HTR-8/SVneo (cell line): ENCODE results near the gene UBAP1.
"Not testable (repeated sequence)": the region's sequence is repeated elsewhere in the genome, so short reads cannot be mapped to it uniquely, and the experiment has no call there.

Source experiments
- DNase-seq: peaks from one replicate; pipeline ENCODE4 v3.0.0; 2011; ENCODE audit warnings: low spot score, mixed read lengths; ENCODE audit not compliant: insufficient read length
- FAIRE-seq: peaks from 2 replicates; lab custom pipeline; 2011; peaks lifted over from hg19 to GRCh38; lab: Jason Lieb, UNC

The UBAP1 gene

DNA sequence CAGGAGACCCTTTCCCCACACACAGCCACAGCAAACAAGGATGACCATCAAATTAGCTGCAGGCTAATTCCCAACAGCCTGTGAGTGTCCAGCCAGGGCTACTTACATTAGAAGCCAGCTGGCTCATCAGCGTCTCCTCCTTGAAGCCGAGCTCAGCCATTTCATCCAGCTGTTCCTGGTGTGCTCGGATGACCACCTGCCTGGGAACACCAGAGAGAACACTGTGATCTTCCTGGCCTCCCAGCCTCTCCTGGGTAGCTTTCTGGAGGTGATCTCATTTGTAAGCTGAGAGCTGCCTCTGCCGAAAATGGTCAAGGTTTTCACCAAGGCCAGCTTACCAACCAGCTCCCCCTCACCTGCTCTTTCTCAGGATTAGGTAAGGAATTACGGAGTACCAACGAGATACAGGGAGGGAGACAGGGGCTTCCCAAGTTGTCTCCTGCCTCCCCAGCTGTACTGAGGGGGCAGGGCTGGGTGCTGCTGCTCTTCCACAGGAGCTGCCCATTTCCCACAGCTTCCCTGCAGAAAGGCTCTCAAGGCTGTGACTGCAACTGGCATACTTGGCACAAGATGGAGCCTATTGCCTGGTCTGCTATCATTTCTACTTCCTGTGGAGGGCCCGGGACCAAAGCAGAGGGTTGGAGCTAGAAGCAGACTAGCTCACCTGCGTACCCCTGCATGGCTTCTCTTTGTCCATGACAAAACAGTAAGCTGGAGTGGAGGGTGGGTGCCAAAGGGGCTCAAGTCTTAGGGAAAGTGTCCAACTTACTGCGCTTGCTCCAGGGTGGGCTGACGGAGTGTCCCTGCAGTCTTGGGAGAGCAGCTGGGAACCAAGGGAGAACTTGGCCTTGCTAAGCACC, 76.4 kb downstream of the UBAP1 start:
- DNase-seq: no peak
- no peak for FAIRE-seq

DNA sequence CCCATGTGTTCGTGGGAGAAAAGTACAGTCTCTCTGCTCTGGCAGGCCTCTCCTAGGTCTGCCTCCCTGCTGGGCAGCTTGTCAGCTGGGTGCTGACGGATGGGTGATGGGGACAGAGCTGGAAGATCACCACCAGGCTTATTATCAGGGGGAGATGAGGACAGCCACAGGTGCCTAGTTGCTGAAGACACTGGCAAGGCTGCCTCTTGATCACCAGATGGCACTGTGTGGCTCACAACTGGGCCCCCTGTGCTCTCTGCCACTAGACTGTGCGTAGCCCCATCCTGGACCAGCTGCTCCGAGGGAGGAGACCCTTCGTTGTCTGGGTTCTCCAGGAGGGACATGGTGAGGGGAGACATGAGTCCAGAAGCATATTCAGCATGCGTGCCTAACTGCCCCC, 77.3 kb downstream of the UBAP1 start:
- FAIRE-seq: no peak
- no peak for DNase-seq

DNA sequence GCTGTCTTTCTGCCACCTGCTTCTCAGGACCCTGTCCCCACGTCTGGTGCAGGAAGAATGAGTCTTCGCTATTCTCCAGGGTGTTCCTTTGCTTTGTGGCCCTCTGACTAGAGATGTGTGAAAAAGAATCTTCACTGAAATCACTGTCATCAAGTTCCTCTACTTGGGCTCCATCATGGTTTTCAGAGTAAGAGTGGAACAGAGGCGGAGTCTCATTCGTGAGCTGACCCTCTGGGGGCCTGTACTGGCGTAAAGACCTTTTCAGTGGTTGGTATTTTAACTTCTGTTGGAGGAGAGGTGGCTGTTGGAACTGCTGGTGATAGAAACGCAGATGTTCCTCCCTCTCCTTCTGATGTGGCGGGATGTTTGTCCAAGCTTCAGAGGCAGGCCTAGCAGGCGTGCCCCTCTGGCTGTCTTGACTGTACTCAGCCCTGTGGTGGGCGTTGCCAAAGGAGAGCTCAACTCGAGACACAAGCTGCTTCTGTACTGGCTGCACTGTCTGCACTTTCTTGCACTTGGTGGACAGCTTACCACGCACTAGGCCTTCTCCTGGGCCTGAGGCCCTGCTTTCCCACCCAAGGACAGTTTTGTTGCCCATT, 78.2 kb downstream of the UBAP1 start:
- FAIRE-seq (no peak), DNase-seq (no peak)

DNA sequence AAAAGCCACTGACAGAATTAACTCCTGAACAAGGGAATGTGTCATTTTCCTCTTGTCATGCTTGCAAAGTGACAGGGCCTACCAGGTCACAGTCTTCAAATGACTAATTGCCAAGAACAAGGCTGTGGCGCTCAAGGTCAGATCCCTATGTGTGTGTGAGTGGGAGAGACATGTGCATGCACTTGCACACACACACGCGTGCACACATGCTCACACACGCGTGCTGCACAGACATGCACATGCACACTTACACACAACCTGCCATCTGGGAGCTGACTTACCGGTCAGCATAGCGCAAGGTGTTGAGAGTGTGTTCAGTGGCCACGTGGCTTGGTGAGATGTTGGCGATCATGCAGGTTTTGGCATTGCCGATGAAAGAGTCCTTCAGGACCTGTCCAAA, 80.5 kb downstream of the UBAP1 start:
- DNase-seq (no peak), FAIRE-seq (no peak)

DNA sequence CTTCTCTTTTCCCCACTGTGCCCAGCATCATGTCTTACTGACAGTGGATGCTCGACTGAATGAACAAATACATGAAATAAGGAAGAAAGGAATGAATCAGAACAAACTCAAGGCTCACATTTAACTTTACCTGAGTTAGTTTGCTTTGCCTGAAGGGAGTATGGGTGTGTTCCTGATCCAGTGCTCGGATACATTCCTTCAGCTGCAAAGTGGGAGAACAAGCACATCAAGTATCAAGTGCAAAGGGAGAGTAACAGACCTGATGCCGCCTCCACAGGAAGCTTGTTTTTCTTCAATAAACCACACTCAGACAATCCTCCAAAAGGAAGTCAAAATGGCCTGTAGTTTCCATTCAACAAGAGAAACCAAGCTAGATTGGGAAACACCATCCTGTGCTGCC, 84.1 kb downstream of the UBAP1 start:
- no peak for FAIRE-seq
- no peak for DNase-seq

DNA sequence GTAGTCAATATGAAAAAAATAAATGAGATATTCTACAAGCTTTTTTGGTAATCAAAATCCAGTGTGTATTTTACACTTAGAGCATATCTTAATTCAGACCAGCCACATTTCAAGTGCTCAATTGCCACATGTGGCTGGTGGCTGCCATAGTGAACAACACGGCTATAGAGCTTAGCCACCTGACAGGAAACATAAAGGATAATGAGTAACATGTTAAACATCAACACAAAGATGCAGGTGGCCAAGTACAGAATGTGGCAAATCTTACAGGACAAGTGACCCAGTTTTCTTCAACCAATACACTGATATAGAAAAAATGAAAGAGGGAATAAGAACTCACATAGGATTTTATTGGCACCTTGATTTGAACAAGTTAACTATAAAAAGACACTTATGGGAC, 88.8 kb downstream of the UBAP1 start:
- FAIRE-seq: no peak
- DNase-seq: no peak

DNA sequence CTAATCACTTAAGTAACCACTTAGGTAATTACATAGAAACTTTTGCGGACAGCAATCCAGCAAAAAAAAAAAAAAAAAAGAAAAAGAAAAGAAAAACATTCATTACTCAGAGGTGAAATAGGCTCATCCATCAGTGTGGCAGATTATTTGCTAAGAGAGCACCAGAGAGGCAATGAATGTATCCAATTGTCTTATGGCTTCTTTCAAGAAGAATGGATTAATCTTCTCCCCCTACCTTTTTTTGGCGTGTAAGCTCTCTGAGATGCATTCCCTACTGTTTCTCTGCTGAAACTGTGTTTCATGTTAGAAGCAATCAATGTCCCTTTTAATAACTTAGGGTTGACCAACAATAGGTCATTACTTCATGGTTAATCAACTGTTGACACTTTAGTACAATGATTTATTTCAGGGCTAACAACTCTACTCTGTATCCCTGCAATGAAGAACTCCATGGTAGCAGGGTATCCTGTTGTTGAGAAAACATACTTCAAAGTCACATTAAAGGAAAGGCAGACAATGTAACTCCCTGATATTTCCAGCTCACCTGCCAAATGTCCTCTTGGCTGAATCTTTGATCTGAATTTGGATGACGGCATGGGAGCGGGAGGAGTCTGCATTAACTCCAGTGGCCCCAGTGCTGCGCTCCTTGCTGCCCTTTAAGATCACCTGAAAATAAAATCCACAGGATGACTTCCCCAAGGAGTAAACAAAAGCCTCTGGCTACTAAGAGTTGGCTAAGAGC, 92.6 kb downstream of the UBAP1 start:
- FAIRE-seq (no peak), DNase-seq (no peak)

DNA sequence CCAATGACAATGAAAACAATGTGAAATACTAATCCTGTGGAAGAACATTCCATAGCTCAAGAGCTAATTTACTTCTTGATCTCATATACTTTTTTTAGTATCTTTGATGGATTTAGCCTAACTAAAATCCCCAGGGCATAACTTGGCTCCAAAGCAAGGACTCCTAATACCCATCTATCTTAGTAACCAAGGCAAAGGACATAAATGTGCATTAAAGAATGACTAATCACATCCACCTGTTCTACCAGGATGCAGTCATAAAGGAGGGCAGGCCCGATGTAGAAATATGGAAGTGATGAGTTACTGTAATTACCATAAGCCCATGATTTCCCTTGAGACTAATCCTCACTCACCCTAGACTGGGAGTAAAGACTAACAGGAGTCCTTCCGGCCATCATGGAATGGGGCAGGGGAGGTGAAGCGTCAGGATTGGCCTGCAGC, 93.3 kb downstream of the UBAP1 start:
- FAIRE-seq (no peak), DNase-seq (no peak)

DNA sequence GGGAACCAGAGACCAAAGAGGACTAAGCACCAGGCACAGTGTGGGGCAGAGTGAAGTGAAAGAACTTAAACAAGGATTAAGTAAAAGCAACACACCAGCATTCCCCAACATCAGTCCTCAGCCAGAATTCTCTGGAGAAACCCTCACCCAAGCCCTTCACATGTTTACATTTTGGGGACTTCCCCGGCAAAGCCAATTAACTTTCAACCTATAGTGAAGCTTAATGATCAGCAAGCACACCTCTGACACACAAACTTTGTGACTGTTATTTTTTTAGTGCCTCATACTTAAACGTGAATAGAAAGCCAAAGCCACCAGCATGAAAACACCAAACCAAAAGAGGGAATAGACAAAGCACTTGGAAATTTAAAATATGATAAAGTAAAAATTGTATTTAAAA, 94.7 kb downstream of the UBAP1 start:
- FAIRE-seq: not testable (repeated sequence)

DNA sequence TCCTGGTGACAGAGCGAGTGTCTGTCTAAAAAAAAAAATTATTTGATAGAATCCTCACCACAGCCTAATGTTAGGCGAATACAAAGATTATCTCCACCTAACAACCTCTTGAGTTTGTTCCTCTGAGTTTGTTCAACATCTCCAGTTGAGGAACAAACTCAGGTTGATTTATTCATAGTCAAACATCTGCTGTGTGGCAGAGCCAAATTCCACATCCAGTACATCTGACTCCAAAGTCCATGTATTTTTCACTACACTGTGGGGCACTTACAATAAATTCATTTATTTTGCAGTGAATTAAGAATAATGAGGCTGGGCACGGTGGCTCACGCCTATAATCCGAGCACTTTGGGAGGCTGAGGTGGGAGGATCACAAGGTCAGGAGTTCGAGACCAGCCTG, 97.0 kb downstream of the UBAP1 start:
- no peak for FAIRE-seq
- DNase-seq: no peak

More for the DNA sequence above, 94.7 kb downstream of the UBAP1 start:
- DNase-seq: not testable (repeated sequence)

DNA sequence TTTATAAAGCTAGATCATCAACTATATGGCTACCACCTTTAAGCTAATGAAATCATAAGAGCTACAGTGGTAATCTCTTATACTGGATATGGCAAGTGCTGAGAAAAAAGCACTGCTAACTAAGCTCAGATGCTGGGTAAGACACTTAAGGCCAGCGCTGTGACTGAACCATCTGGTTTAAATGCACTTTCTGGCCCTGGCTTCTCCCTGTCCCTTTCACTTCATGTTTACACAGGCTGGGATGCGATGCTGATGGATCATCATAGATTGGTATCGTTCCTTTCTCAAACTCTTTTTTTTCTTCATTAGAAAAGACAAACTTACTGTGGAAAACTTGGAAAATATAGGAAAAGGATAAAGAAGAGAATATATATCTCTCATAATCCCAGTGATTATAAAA, 97.9 kb downstream of the UBAP1 start:
- no peak for FAIRE-seq
- DNase-seq: no peak

DNA sequence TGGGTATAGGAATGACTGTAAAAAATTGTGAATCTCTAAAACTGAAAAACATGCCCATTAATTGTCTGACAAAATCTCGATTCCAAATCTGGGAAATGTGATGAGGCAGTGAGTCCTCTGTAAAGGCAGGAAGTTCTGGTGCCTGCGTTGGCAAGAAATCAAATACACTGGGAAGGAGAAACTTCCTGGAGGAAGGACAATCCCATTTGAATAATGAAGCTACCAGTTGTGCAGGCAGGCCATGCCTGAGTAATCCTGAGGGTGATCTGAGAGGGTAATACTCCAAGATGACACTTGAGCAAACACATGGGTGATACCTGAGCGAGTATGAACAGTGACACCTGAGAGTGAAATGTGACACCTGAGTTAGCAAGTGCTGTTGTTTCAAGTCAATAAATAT, 100.6 kb downstream of the UBAP1 start:
- DNase-seq (no peak), FAIRE-seq (no peak)

DNA sequence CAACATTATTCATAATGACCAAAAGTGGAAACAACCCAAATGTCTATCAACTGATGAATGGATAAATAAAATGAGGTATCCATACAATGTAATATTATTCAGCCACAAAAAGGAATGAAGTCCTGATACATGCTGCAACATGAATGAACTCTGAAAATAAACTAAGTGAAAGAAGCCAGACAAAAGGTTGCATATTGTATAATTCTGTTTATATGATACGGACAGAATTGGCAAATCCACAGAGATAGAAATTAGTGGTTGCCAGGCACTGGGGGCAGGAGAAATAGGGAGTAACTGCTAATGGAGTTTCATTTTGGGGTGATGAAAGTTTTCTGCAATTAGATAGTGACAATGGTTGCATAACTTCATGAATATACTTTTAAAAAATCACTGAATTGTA, 103.3 kb downstream of the UBAP1 start:
- no peak for DNase-seq
- FAIRE-seq: no peak

DNA sequence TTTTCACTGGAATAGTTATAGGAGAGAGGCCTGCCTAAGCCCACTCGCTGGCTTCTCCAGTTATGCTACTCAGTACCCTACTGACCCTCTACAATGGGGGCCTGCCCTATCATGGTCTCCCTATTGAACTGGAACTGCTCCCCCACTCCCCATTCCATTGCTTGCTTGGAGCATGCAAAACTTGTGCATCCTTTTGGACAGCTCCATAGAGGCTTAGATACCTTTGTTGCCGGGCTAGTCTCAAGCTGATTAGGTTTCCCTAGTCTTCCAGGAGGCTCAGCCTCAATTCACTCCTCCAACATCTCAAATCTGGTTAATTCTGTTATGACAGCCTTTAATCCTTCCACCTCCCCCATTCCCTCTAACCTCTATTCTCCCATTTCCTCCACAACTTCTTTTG, 110.3 kb downstream of the UBAP1 start:
- no peak for DNase-seq
- FAIRE-seq: no peak

DNA sequence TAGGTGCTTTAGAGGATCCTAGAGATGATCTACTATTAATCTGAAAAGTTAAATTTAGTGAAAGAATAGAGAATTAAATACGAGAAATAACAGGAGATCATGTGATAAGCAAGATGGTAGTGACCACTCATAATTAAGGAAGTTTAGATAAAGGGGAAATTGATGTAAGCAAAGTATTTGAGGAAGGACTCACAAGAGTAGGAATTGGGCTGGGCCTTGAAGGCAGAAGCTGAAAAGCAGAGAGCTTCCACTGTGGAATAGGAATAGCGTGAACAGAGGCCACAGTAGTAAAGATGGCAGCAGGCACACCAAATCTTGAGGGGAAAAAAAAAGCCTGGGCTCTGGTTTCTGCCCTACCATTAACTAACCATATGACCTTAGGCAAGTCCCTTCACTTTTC, 112.2 kb downstream of the UBAP1 start:
- FAIRE-seq (no peak), DNase-seq (no peak)

DNA sequence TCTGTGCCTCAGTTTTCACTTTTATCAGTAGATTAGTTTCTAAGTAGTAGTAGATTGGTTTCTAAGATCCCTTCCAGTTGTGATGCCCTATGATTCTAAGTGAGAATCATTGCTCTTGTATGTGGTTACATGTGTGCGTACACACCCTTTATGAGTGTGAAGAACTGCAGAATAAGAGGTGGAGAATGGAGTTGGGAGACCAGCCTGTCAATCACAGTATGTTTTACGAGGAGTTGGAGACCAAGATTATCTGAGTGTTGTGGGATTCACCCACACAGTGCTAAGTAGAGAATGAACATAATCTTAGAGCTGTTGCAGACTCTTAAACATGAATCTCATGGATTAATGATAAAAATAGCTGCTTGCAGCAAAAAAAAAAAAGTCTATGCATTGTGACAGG, 112.6 kb downstream of the UBAP1 start:
- FAIRE-seq (no peak), DNase-seq (no peak)

DNA sequence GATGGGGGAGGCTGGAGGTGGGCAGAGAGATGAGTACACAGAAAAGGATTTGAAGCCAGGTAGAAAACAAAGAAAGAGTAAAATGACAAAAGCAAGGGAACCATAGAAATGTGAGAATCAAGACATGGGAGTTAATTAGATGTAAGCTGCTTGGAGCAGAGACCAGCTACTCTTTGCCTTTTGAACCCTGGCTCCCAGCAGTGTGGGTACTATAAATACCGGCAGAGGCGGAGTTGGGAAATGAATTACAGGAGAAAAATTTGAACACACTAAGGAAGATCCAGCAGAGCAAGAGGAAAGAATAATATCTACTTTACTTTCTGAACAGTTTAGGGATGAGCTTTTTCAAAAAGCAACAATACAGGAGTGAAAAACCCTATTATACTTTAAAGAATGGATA, 113.7 kb downstream of the UBAP1 start:
- no peak for FAIRE-seq

DNA sequence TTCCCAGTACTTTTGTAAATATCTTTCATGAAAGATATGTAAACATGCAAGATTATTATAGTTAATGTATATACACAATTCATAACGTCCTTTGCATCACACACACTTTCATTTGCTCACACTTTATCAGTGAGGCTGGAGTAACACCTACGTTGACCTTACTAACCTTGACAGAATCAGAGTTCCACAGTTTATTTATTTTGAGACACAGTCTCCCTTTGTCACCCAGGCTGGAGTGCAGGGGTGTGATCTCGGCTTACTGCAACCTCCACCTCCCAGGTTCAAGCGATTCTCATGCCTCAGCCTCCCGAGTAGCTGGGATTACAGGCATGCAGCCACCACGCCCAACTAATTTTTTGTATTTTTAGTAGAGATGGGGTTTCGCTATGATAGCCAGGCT, 122.2 kb downstream of the UBAP1 start:
- FAIRE-seq, DNase-seq: not testable (repeated sequence)

More for the DNA sequence above, 113.7 kb downstream of the UBAP1 start:
- no peak for DNase-seq
